Medulla oblongata (tissue), 1 donor: Measurements from ENCODE around the gene MBP.
"Not testable (repeated sequence)": the region's sequence is repeated elsewhere in the genome, so short reads cannot be mapped to it uniquely, and the experiment has no call there.

Experiments
- DNase-seq: peaks from one replicate; pipeline ENCODE4 v3.0.0-alpha.2; 2015; ENCODE audit errors: extremely low spot score

The MBP gene

GRCh38 chr18:76973520-76974266 is 158.9 kb downstream of the MBP start:
- no peak for DNase-seq

GRCh38 chr18:76972846-76973519 is 159.6 kb downstream of the MBP start:
- DNase-seq = no peak

- no peak for DNase-seq
Observed at GRCh38 chr18:76972241-76972640, 160.3 kb downstream of the MBP start.

- no peak for DNase-seq
Observed at GRCh38 chr18:76970770-76971559, 161.6 kb downstream of the MBP start.

GRCh38 chr18:76967721-76968472 is 164.7 kb downstream of the MBP start:
- no peak for DNase-seq

- DNase-seq = not testable (repeated sequence)
Observed at GRCh38 chr18:76967299-76967698, 165.3 kb downstream of the MBP start.

GRCh38 chr18:76965555-76966151 is 166.9 kb downstream of the MBP start:
- DNase-seq = not testable (repeated sequence)

GRCh38 chr18:76963936-76964335 is 168.6 kb downstream of the MBP start:
- no peak for DNase-seq

- DNase-seq = no peak
Observed at GRCh38 chr18:76962851-76963250, 169.7 kb downstream of the MBP start.

GRCh38 chr18:76960528-76961035 is 172.0 kb downstream of the MBP start:
- DNase-seq = no peak

GRCh38 chr18:76959605-76960004 is 173.0 kb downstream of the MBP start:
- no peak for DNase-seq

- DNase-seq = no peak
Observed at GRCh38 chr18:76958692-76959341, 173.8 kb downstream of the MBP start.

- DNase-seq = no peak
Observed at GRCh38 chr18:76957384-76958355, 174.9 kb downstream of the MBP start.

- DNase-seq = no peak
Observed at GRCh38 chr18:76956648-76957047, 175.9 kb downstream of the MBP start.

- no peak for DNase-seq
Observed at GRCh38 chr18:76955524-76956170, 176.9 kb downstream of the MBP start.

GRCh38 chr18:76953583-76954233 is 178.9 kb downstream of the MBP start:
- DNase-seq = peak; percentile 63

GRCh38 chr18:76953156-76953555 is 179.4 kb downstream of the MBP start:
- DNase-seq = peak; percentile 22

GRCh38 chr18:76952747-76953146 is 179.8 kb downstream of the MBP start:
- DNase-seq = no peak
